Measurements from ENCODE around the gene SGMS1. TPM values are rescaled to one million over a fixed set of nuclear protein-coding genes. Genes with fewer than 3 reads are reported as not detected.

SGMS1 gene
- total RNA-seq, 2 experiments from 2014 or later = 20.4 to 21.0 TPM

- POLR2A ChIA-PET = no interaction called here
- Mint-ChIP-seq H3K36me3 (peaks cover 9% of the 10 kb centered on the region), H3K9me3 (no peaks in the 10 kb centered on the region), H3K27ac (no peak overlapping the region), H3K4me3 (no peak overlapping the region), H3K4me1 (peaks cover 29% of the 10 kb centered on the region), H3K27me3 (no peaks in the 10 kb centered on the region)
- ATAC-seq (ENCODE audit: low read depth) (no peak), DNase-seq (no peak)
Measured at GRCh38 chr10:50600286-50600685, 23.5 kb downstream of the SGMS1 start.

- peaks cover 12% of the 10 kb centered on the region for H3K4me1 Mint-ChIP-seq
- no peak overlapping the region for H3K4me3 Mint-ChIP-seq
- ATAC-seq (ENCODE audit: low read depth) (no peak), DNase-seq (no peak)
- no peaks in the 10 kb centered on the region for H3K27me3 Mint-ChIP-seq
- H3K27ac Mint-ChIP-seq = no peak overlapping the region
- POLR2A ChIA-PET = no interaction called here
- H3K36me3 Mint-ChIP-seq = peaks cover 9% of the 10 kb centered on the region
- H3K9me3 Mint-ChIP-seq = no peaks in the 10 kb centered on the region
Measured at GRCh38 chr10:50596897-50597296, 26.9 kb downstream of the SGMS1 start.

- no peak for DNase-seq
- Mint-ChIP-seq H3K4me3 (no peak overlapping the region), H3K4me1 (peaks cover 12% of the 10 kb centered on the region)
Measured at GRCh38 chr10:50596456-50596855, 27.3 kb downstream of the SGMS1 start.

GRCh38 chr10:50595785-50596184 lies 28.0 kb downstream of the SGMS1 start:
- Mint-ChIP-seq H3K36me3 (peaks cover 7% of the 10 kb centered on the region), H3K4me1 (peaks cover 7% of the 10 kb centered on the region), H3K9me3 (no peaks in the 10 kb centered on the region)

More at GRCh38 chr10:50596456-50596855, 27.3 kb downstream of the SGMS1 start:
- H3K36me3 Mint-ChIP-seq = peaks cover 9% of the 10 kb centered on the region
- H3K27me3 Mint-ChIP-seq = no peaks in the 10 kb centered on the region
- POLR2A ChIA-PET = no interaction called here
- H3K9me3 Mint-ChIP-seq = no peaks in the 10 kb centered on the region
- ATAC-seq (ENCODE audit: low read depth) = no peak
- no peak overlapping the region for H3K27ac Mint-ChIP-seq

DNA sequence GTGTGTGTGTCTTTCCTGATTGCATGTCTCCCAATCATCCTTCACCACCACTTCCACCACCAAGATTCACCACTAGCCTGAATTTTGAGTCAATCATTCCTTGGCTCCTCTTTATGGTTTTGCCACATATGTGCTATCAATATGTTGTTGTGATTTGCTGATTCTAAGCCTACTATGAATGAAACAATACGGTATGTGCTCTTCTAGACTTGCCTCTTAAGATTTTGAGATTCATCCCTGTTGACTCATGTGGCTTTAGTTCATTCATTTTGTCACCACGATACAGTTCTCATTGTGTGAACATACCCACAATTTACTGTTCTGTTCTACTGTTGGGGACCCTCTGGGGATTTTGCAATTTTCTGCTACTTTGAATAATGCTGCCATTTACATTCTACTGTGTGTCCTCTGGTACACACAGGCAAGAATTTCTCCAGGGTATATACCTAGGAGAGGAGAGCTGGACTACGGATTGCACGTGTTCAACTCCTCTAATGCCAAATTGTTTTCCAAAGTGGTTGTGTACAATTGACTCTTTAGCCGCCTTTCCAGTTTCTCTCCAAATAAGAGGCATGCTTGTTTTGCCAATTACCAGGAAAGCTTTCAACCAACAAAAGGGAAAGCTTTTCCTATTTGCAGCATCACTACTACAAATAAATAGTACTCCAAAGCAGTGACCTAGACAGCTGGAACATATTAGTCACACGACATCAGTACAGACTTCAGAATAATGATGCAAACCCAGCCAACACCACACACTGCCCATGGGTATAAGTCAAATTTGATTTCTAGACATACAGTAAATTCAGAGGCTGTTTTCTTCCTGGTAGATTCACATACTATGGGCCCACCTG lies 30.0 kb downstream of the SGMS1 start:
- ATAC-seq (ENCODE audit: low read depth) (no peak), DNase-seq (no peak)
- no peak overlapping the region for H3K27ac Mint-ChIP-seq
- peaks cover 8% of the 10 kb centered on the region for H3K36me3 Mint-ChIP-seq
- H3K27me3 Mint-ChIP-seq = no peaks in the 10 kb centered on the region
- H3K9me3 Mint-ChIP-seq = no peaks in the 10 kb centered on the region
- POLR2A ChIA-PET = no interaction called here
- peaks cover 3% of the 10 kb centered on the region for H3K4me1 Mint-ChIP-seq
- H3K4me3 Mint-ChIP-seq = no peak overlapping the region

More at GRCh38 chr10:50595785-50596184, 28.0 kb downstream of the SGMS1 start:
- POLR2A ChIA-PET = no interaction called here
- H3K27me3 Mint-ChIP-seq = no peaks in the 10 kb centered on the region
- ATAC-seq (ENCODE audit: low read depth) (no peak), DNase-seq (no peak)
- no peak overlapping the region for H3K27ac Mint-ChIP-seq
- H3K4me3 Mint-ChIP-seq = no peak overlapping the region

- DNase-seq (no peak), ATAC-seq (ENCODE audit: low read depth) (no peak)
- H3K27me3 Mint-ChIP-seq = no peaks in the 10 kb centered on the region
- peaks cover 2% of the 10 kb centered on the region for H3K4me1 Mint-ChIP-seq
- POLR2A ChIA-PET = no interaction called here
- peaks cover 7% of the 10 kb centered on the region for H3K36me3 Mint-ChIP-seq
- H3K4me3 Mint-ChIP-seq = no peak overlapping the region
- H3K27ac Mint-ChIP-seq = no peak overlapping the region
- H3K9me3 Mint-ChIP-seq = no peaks in the 10 kb centered on the region
Measured at GRCh38 chr10:50592961-50593418, 30.8 kb downstream of the SGMS1 start.

- ATAC-seq (ENCODE audit: low read depth) (no peak), DNase-seq (no peak)
- H3K4me3 Mint-ChIP-seq = no peak overlapping the region
- H3K27me3 Mint-ChIP-seq = no peaks in the 10 kb centered on the region
- peaks cover 23% of the 10 kb centered on the region for H3K36me3 Mint-ChIP-seq
- H3K9me3 Mint-ChIP-seq = no peaks in the 10 kb centered on the region
- H3K27ac Mint-ChIP-seq = no peak overlapping the region
- H3K4me1 Mint-ChIP-seq = peaks cover 2% of the 10 kb centered on the region
- POLR2A ChIA-PET = no interaction called here
Measured at GRCh38 chr10:50590935-50591334, 32.8 kb downstream of the SGMS1 start.

DNA sequence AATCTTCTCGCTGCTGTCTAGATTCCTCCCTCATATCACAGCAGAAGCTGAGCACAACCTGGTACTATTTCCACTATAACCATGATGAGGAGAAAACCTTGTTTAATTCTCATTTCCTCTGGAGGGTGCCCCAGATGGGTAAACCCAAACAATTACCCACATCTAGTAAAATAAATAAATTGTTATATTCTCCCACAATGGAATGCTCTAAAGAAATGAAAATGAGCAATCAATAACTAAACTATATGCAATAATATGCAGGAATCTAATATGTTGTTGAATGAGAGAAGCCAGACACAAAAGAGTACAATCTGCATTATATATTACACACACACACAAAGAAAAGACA lies 37.0 kb downstream of the SGMS1 start:
- H3K27ac Mint-ChIP-seq = no peak overlapping the region
- no peak overlapping the region for H3K4me3 Mint-ChIP-seq
- no peaks in the 10 kb centered on the region for H3K4me1 Mint-ChIP-seq
- H3K27me3 Mint-ChIP-seq = no peaks in the 10 kb centered on the region
- POLR2A ChIA-PET = no interaction called here
- DNase-seq = no peak
- peaks cover 30% of the 10 kb centered on the region for H3K36me3 Mint-ChIP-seq
- no peaks in the 10 kb centered on the region for H3K9me3 Mint-ChIP-seq
- ATAC-seq (ENCODE audit: low read depth) = no peak

DNA sequence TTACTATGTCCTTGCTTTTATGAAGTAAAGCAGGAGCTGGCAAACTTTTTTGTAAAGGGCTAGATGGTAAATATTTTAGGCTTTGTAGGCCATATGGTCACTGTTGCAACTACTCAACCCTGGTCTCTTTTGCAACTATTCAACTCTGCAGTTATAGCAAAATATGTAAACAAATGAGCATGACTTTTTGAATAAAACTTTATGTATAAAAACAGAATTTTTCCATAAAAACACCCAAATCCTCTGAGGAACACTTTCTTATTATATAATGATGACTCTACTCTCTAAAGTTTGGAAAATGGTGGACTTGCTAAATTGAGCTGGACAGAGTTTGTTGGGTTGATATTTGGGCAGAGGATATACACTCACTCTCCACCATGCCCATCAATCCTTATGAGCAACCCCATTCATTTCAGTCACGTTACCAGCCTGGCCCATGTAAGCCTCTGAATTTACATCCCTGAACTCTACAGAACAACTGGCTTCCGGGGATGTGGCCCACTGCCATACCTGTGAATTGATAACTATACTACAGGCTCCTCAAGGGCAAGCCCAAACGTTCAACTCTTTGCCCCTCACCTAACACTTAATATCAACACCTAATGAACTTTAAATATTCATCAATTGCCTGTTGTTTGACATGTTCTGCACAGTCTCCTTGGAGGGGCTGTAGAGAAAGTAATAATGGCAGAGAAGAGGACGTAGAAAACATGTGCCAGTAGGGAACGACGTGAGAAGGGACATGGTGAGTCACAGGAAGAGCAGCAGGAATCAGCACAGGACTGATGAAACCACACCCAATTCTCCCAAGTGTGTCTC lies 37.6 kb downstream of the SGMS1 start:
- H3K27me3 Mint-ChIP-seq = no peaks in the 10 kb centered on the region
- no peak overlapping the region for H3K4me3 Mint-ChIP-seq
- H3K27ac Mint-ChIP-seq = no peak overlapping the region
- DNase-seq = no peak
- peaks cover 30% of the 10 kb centered on the region for H3K36me3 Mint-ChIP-seq
- no peak for ATAC-seq (ENCODE audit: low read depth)
- H3K4me1 Mint-ChIP-seq = no peaks in the 10 kb centered on the region
- H3K9me3 Mint-ChIP-seq = no peaks in the 10 kb centered on the region
- POLR2A ChIA-PET = no interaction called here

DNA sequence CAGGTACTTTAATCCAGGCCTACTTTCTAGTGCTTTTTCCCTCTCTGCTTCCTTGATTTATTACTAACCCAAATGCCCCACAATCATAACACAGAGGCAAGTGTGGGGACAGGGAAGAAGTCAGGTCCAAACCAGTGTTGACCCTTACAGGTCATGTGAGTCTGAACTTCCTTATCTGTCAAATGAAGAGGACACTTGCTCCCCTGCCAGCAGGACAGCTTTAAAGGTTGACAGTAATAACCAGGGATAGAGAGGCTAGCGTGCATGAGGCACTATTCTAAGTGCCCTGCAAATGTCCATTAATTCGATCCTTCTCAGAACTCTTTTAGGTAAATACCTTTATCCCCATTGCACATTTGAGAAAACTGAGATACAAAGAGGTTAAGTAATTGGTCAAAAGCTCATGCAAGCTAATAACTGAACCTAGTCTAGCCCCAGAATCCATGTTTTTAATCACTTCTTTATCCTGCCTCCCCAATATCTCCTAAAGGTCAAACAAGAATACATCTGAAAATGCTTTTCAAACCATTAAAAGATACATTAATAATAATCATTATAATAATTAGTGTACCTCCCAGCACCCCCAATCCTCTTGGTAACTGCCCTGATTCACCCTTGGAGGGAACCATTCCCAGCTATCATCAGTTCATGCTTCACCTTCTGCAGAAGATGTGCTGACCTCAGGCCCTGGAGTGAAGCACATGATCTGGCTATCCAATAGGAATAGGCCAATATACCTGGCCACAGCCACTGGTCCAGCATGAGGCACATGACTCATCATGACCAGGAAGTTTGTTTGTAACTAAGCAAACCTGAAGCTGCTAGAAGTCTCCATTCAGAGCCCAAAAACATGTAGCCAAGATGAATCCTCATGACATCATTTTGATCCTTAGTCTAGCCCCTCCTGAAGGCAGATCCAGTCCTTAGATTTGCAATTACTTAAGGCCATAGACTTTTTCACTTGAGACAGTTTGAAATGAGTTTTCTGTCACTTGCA lies 40.7 kb downstream of the SGMS1 start:
- Mint-ChIP-seq H3K27me3 (no peaks in the 10 kb centered on the region), H3K9me3 (no peaks in the 10 kb centered on the region), H3K36me3 (peaks cover 25% of the 10 kb centered on the region), H3K4me1 (no peaks in the 10 kb centered on the region), H3K4me3 (no peak overlapping the region), H3K27ac (no peak overlapping the region)
- no peak for DNase-seq
- ATAC-seq (ENCODE audit: low read depth) = no peak
- POLR2A ChIA-PET = no interaction called here

GRCh38 chr10:50582046-50582445 lies 41.7 kb downstream of the SGMS1 start:
- POLR2A ChIA-PET = no interaction called here
- no peaks in the 10 kb centered on the region for H3K27me3 Mint-ChIP-seq
- ATAC-seq (ENCODE audit: low read depth) (no peak), DNase-seq (no peak)
- H3K36me3 Mint-ChIP-seq = peaks cover 18% of the 10 kb centered on the region
- no peaks in the 10 kb centered on the region for H3K9me3 Mint-ChIP-seq
- H3K4me1 Mint-ChIP-seq = peaks cover 3% of the 10 kb centered on the region
- no peak overlapping the region for H3K4me3 Mint-ChIP-seq
- no peak overlapping the region for H3K27ac Mint-ChIP-seq

DNA sequence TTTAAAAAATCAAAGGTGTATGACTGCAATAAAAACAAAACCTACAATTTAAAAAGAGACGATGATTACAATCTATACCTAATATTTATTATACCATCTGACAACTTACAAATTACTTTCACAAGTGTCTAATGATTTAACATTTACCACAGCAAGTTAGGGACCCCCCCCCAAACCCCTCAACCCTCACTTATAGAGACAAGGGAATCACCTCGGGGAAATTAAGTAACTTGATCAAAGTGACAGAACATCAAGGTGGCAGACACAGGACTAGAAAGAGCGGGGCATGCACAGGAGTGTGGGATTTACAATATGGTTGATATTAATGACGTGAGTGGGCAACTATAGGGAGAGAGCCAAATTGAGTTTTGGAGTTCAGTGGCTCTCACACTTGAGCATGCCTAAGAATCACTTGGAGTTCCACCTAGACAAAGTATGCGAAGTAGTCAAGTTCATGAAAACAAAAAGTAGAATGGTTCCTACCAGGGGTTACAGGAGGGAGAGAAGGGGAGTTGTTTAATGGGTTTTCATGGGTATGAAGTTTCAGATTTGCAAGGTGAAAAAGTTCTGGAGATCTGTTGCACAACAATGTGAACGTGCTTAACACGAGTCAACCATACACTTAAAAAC lies 43.4 kb downstream of the SGMS1 start:
- ATAC-seq (ENCODE audit: low read depth) (no peak), DNase-seq (no peak)
- no peak overlapping the region for H3K4me3 Mint-ChIP-seq
- H3K27ac Mint-ChIP-seq = no peak overlapping the region
- H3K27me3 Mint-ChIP-seq = no peaks in the 10 kb centered on the region
- peaks cover 3% of the 10 kb centered on the region for H3K4me1 Mint-ChIP-seq
- POLR2A ChIA-PET = no interaction called here
- peaks cover 9% of the 10 kb centered on the region for H3K36me3 Mint-ChIP-seq
- H3K9me3 Mint-ChIP-seq = no peaks in the 10 kb centered on the region
